Esophagus muscularis mucosa (tissue), 4 donors: ENCODE data around the gene GPR12. TPM values are rescaled to one million over a fixed set of nuclear protein-coding genes. Genes with fewer than 3 reads are reported as not detected.
"Not testable (repeated sequence)": the region's sequence is repeated elsewhere in the genome, so short reads cannot be mapped to it uniquely, and the experiment has no call there.

Experiments used
- DNase-seq: peaks from one replicate; pipeline ENCODE4 v3.0.0-alpha.2; 2017; ENCODE audit errors: extremely low spot score
- H3K27ac ChIP-seq, 4 donors: fragments of 200-600 bp; sonication (generic); replicated peaks in 1 of 4; 1 replicate in 3 of 4; 2 replicates in 1 of 4; pipeline ENCODE4 v1.5.1; 2016 to 2019; ENCODE audit warnings: mild to moderate bottlenecking in 1 of 4
- H3K27me3 ChIP-seq, 4 donors: fragments of 200-600 bp; sonication (generic); one replicate each; pipeline versions ENCODE4 v1.5.1 to v1.6.0; 2016 to 2019
- H3K36me3 ChIP-seq, 4 donors: fragments of 200-600 bp; sonication (generic); one replicate each; pipeline ENCODE4 v1.5.1; 2016 to 2019
- H3K4me1 ChIP-seq, 4 donors: fragments of 200-600 bp; sonication (generic); one replicate each; pipeline ENCODE4 v1.5.1; 2016 to 2019
- H3K4me3 ChIP-seq, 4 donors: fragments of 200-600 bp; sonication (generic); 1 replicate in 2 of 4; 2 replicates in 2 of 4; pipeline ENCODE4 v1.5.1; 2016 to 2019; ENCODE audit warnings: mild to moderate bottlenecking in 4 of 4, moderate library complexity in 1 of 4
- H3K9me3 ChIP-seq, 4 donors: fragments of 200-600 bp; sonication (generic); 1 replicate in 3 of 4; 2 replicates in 1 of 4; pipeline ENCODE4 v1.5.1; 2016 to 2019
- CTCF ChIP-seq, 3 experiments: fragments of 200-600 bp in 2 of 3; fragments of 450-650 bp in 1 of 3; sonication (generic) in 2 of 3; IDR thresholded peaks; one replicate each; pipeline ENCODE4 v1.5.1; 2017 to 2019; ENCODE audit warnings: antibody characterized with exemption in 3 of 3, mild to moderate bottlenecking in 2 of 3, moderate library complexity in 1 of 3
- EP300 ChIP-seq: sonication (generic); formaldehyde crosslinking; IDR thresholded peaks from one replicate; pipeline ENCODE4 v1.6.1; 2017; ENCODE audit warnings: antibody characterized with exemption
- POLR2A ChIP-seq: fragments of 450-650 bp; IDR thresholded peaks from one replicate; pipeline ENCODE4 v1.6.1; 2017; ENCODE audit warnings: antibody characterized with exemption, moderate library complexity, mild to moderate bottlenecking, low read depth
- POLR2AphosphoS5 ChIP-seq, 2 donors: sonication (generic); formaldehyde crosslinking; IDR thresholded peaks; one replicate each; pipeline ENCODE4 v1.6.1; 2017; ENCODE audit warnings: antibody characterized with exemption in 2 of 2
- WGBS: methylation state at CpG from one replicate; pipeline ENCODE4 v1.1.5; 2018; 5-methylcytosine and 5-hydroxymethylcytosine counted together
- intact Hi-C: fragments of 100-400 bp; cut with DNase I; formaldehyde crosslinking; loops from one replicate; pipeline ENCODE4 v1.15.1; 2023
- total RNA-seq, 4 donors: library from RNA; depleted of rRNA; stranded (reverse); fragments of >200 nt; gene quantifications; one replicate each; pipeline versions ENCODE4 v1.1.0 to v1.2.1, GENCODE V29; 2016

Gene GPR12
- total RNA-seq, 4 donors from 2014 or later: 0.11 to 0.26 (median 0.17) TPM; not detected in 1

- Histone ChIP-seq H3K9me3 (peaks cover 0 to 5% (median 0%) of the 10 kb centered on the region in 4 donors), H3K4me3 (no peak overlapping the region), H3K36me3 (no peaks in the 10 kb centered on the region), H3K4me1 (no peaks in the 10 kb centered on the region), H3K27me3 (peaks cover 0 to 44% (median 4%) of the 10 kb centered on the region in 4 donors), H3K27ac (no peak overlapping the region)
- DNase-seq: peak; percentile 90
- TF ChIP-seq POLR2A (no peak), POLR2AphosphoS5 (IDR thresholded peaks at IDR 0.05) (no peak), CTCF (IDR thresholded peaks at IDR 0.05) (no peak), EP300 (no peak)
- WGBS: 41% methylated on average over 13 of the region's 25 CpGs
- intact Hi-C loops: no loop called here
These were observed 17.8 kb downstream of the GPR12 start for GRCh38 chr13:26742691-26743358.

- H3K9me3 ChIP-seq: peaks cover 0 to 5% (median 0%) of the 10 kb centered on the region in 4 donors
- 79% methylated on average over 9 of the region's 9 CpGs for WGBS
- no peaks in the 10 kb centered on the region for H3K36me3 ChIP-seq
- no peaks in the 10 kb centered on the region for H3K27me3 ChIP-seq
- H3K4me3 ChIP-seq: no peak overlapping the region
- no peak for DNase-seq
- no peak overlapping the region for H3K27ac ChIP-seq
- intact Hi-C loops: no loop called here
- no peaks in the 10 kb centered on the region for H3K4me1 ChIP-seq
- TF ChIP-seq CTCF (IDR thresholded peaks at IDR 0.05) (no peak), POLR2AphosphoS5 (IDR thresholded peaks at IDR 0.05) (no peak), POLR2A (no peak), EP300 (no peak)
These were observed 24.9 kb downstream of the GPR12 start for GRCh38 chr13:26735677-26736076.

- intact Hi-C loops: no loop called here
- no peak for DNase-seq
- H3K4me1 ChIP-seq: peaks cover 0 to 3% (median 0%) of the 10 kb centered on the region in 4 donors
- no peaks in the 10 kb centered on the region for H3K27me3 ChIP-seq
- no peaks in the 10 kb centered on the region for H3K9me3 ChIP-seq
- H3K27ac ChIP-seq: no peak overlapping the region
- no peaks in the 10 kb centered on the region for H3K36me3 ChIP-seq
- TF ChIP-seq EP300 (no peak), CTCF (IDR thresholded peaks at IDR 0.05) (no peak), POLR2AphosphoS5 (IDR thresholded peaks at IDR 0.05) (no peak), POLR2A (no peak)
- H3K4me3 ChIP-seq: no peak overlapping the region
These were observed 33.0 kb downstream of the GPR12 start for GRCh38 chr13:26727633-26728032.

- no peak overlapping the region for H3K4me3 ChIP-seq
- H3K36me3 ChIP-seq: no peaks in the 10 kb centered on the region
- H3K27me3 ChIP-seq: no peaks in the 10 kb centered on the region
- H3K9me3 ChIP-seq: no peaks in the 10 kb centered on the region
- intact Hi-C loops: no loop called here
- peak; percentile 7 for DNase-seq
- H3K4me1 ChIP-seq: peaks cover 0 to 3% (median 0%) of the 10 kb centered on the region in 4 donors
- TF ChIP-seq POLR2AphosphoS5 (IDR thresholded peaks at IDR 0.05): no peak
- no peak for TF ChIP-seq POLR2A
- no peak for TF ChIP-seq CTCF (IDR thresholded peaks at IDR 0.05)
- TF ChIP-seq EP300: no peak
- 64% methylated on average over 3 of the region's 3 CpGs for WGBS
- H3K27ac ChIP-seq: no peak overlapping the region
These were observed 33.5 kb downstream of the GPR12 start for GRCh38 chr13:26727122-26727521.

- Histone ChIP-seq H3K4me1 (peaks cover 0 to 3% (median 0%) of the 10 kb centered on the region in 4 donors), H3K27ac (no peak overlapping the region), H3K9me3 (no peaks in the 10 kb centered on the region), H3K36me3 (no peaks in the 10 kb centered on the region), H3K27me3 (no peaks in the 10 kb centered on the region), H3K4me3 (no peak overlapping the region)
- WGBS: 58% methylated on average over 8 of the region's 8 CpGs
- peak; percentile 60 for DNase-seq
- intact Hi-C loops: no loop called here
- TF ChIP-seq EP300 (no peak), POLR2A (no peak)
These were observed 33.9 kb downstream of the GPR12 start for GRCh38 chr13:26726684-26727083.

- H3K4me3 ChIP-seq, H3K27me3 ChIP-seq, DNase-seq, H3K9me3 ChIP-seq, H3K36me3 ChIP-seq, H3K4me1 ChIP-seq, intact Hi-C loops, H3K27ac ChIP-seq: not testable (repeated sequence)
- WGBS: no CpG with 5 or more reads among the region's 31 CpGs
These were observed 37.0 kb downstream of the GPR12 start for GRCh38 chr13:26723620-26724019.
